ENCODE measurements around the gene DIRAS1.

DNA sequence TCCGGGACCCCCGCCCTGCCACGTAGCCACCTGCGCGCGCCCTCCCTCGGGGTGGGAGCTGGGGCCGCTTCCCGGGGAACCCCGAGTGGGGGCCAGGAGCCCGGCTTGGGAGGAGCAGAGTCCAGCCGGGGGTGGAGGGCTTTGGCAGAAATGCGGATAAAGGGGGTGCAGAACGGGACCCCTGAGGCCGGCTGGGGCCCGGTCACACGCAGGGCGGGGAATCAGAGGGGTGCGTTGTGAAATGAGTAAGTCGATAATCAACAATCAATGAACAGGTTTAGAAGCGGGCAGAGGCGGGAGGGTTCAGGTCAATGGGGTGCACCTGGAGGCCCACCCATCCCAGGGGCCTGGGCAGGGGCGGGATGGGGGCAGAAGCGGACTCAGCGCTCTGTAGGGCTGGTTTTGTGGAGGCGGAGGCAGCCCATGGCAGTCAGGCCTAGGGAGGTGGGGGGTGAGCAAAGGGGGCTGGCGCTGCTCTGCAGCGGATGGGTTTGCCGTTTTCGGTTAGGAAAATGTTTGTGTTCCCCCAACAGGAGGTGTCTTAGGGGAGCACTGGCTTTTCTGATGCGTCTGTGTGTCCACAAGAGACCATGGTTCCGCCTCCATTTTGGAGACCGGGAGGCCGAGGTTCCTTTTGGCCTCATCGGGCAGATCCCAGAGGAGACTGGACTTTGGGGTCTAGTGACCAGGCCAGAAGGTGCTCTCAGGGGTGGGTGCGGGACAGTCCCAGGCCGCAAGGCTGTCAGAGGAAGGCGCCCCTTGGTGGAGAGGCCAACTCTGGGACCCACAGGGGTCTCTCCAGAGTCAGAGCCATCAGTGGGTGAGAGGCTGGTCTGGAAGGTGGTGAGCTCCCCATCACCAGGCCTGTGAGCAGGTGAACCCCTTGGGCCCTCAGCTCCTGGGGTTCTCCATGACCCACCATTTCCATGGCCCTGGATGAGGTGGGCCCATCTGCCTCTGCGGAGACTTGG, 683 bp upstream of the DIRAS1 start:
- TF ChIP-seq SRF (IDR thresholded peaks at IDR 0.05; ENCODE audit: low read depth, low read length) (no peak), EGR1 (IDR thresholded peaks at IDR 0.05; ENCODE audit: borderline replicate concordance, low read depth, low read length) (no peak), RAD21 (IDR thresholded peaks at IDR 0.05 in 1 of 2, conservative IDR thresholded peaks at IDR 0.05 in 1 of 2; ENCODE audit: low read depth in 2 of 2, low read length in 2 of 2) (no peak), CREB1 (IDR thresholded peaks at IDR 0.05) (no peak), GTF2F1 (IDR thresholded peaks at IDR 0.05; ENCODE audit: borderline replicate concordance, low read depth, low read length) (no peak), RXRA (IDR thresholded peaks at IDR 0.05; ENCODE audit: insufficient read depth, low read depth, low read length) (no peak), RNF2 (IDR thresholded peaks at IDR 0.05; ENCODE audit: borderline replicate concordance, low read depth, low read length, missing control alignments, poor library complexity, severe bottlenecking) (no peak), POLR2A (IDR thresholded peaks at IDR 0.05; ENCODE audit: control extremely low read depth in 1 of 2, low read depth in 2 of 2, low read length in 2 of 2) (no peak), YY1 (IDR thresholded peaks at IDR 0.05; ENCODE audit: low read depth, low read length) (no peak)
- TF ChIP-seq, protein P1, sequence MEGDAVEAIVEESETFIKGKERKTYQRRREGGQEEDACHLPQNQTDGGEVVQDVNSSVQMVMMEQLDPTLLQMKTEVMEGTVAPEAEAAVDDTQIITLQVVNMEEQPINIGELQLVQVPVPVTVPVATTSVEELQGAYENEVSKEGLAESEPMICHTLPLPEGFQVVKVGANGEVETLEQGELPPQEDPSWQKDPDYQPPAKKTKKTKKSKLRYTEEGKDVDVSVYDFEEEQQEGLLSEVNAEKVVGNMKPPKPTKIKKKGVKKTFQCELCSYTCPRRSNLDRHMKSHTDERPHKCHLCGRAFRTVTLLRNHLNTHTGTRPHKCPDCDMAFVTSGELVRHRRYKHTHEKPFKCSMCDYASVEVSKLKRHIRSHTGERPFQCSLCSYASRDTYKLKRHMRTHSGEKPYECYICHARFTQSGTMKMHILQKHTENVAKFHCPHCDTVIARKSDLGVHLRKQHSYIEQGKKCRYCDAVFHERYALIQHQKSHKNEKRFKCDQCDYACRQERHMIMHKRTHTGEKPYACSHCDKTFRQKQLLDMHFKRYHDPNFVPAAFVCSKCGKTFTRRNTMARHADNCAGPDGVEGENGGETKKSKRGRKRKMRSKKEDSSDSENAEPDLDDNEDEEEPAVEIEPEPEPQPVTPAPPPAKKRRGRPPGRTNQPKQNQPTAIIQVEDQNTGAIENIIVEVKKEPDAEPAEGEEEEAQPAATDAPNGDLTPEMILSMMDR (IDR thresholded peaks at IDR 0.05; ENCODE audit: control extremely low read depth in 1 of 3, insufficient read depth in 1 of 3, low read depth in 1 of 3, low read length in 3 of 3), result no peak

Data from H1 (cell line).